ENCODE data around the gene XPNPEP1. TPM values are rescaled to one million over a fixed set of nuclear protein-coding genes. Genes with fewer than 3 reads are reported as not detected.

XPNPEP1 gene
- total RNA-seq, 4 donors from 2014 or later = 108 to 298 (median 127) TPM

- 65 to 83% methylated on average over 5 of the region's 5 CpGs for WGBS, 2 donors (ENCODE audit: low coverage in 1 of 2)
- peaks cover 4 to 45% (median 25%) of the 10 kb centered on the region in 4 donors for H3K4me1 ChIP-seq
- intact Hi-C loops (cut with DNase I; ENCODE audit: low total_unique reads) = no loop called here
- DNase-seq = no peak
- TF ChIP-seq POLR2A (IDR thresholded peaks at IDR 0.05) (no peak), CTCF (IDR thresholded peaks at IDR 0.05) (no peak), POLR2AphosphoS5 (IDR thresholded peaks at IDR 0.05) (no peak), EP300 (IDR thresholded peaks at IDR 0.05; ENCODE audit: low read depth) (no peak)
- H3K27ac ChIP-seq = no peak overlapping the region
- H3K27me3 ChIP-seq = no peaks in the 10 kb centered on the region
- H3K4me3 ChIP-seq = no peak overlapping the region
- H3K36me3 ChIP-seq = no peaks in the 10 kb centered on the region
- in situ Hi-C loops (cut with MboI; ENCODE audit: low pct_ligation_motif_present in 1 of 4, low pct_unique_long_range_greater_than_20kb in 1 of 4, low sequenced_read_pairs in 3 of 4) = no loop called here
- H3K9me3 ChIP-seq = no peaks in the 10 kb centered on the region
These were observed 40.1 kb upstream of the XPNPEP1 start for GRCh38 chr10:109963439-109963838.

GRCh38 chr10:109962247-109962646 is 38.9 kb upstream of the XPNPEP1 start:
- 79 to 80% methylated on average over 1 of the region's 1 CpG for WGBS, 2 donors (ENCODE audit: low coverage in 1 of 2)
- H3K4me3 ChIP-seq = no peak overlapping the region
- H3K27me3 ChIP-seq = no peaks in the 10 kb centered on the region
- no peaks in the 10 kb centered on the region for H3K9me3 ChIP-seq
- no peaks in the 10 kb centered on the region for H3K36me3 ChIP-seq
- in situ Hi-C loops (cut with MboI; ENCODE audit: low pct_ligation_motif_present in 1 of 4, low pct_unique_long_range_greater_than_20kb in 1 of 4, low sequenced_read_pairs in 3 of 4) = no loop called here
- intact Hi-C loops (cut with DNase I; ENCODE audit: low total_unique reads) = no loop called here
- peaks cover under 1 to 33% (median 17%) of the 10 kb centered on the region in 4 donors for H3K4me1 ChIP-seq
- TF ChIP-seq CTCF (IDR thresholded peaks at IDR 0.05) (no peak), POLR2AphosphoS5 (IDR thresholded peaks at IDR 0.05) (no peak), POLR2A (IDR thresholded peaks at IDR 0.05) (no peak), EP300 (IDR thresholded peaks at IDR 0.05; ENCODE audit: low read depth) (no peak)
- DNase-seq = no peak
- H3K27ac ChIP-seq = peak overlapping the region in 1 of 4 donors; percentile 19

GRCh38 chr10:109961174-109962001 is 38.1 kb upstream of the XPNPEP1 start:
- H3K36me3 ChIP-seq = no peaks in the 10 kb centered on the region
- no peaks in the 10 kb centered on the region for H3K27me3 ChIP-seq
- WGBS, 2 donors (ENCODE audit: low coverage in 1 of 2) = 53 to 54% methylated on average over 5 of the region's 5 CpGs
- intact Hi-C loops (cut with DNase I; ENCODE audit: low total_unique reads) (no loop called here), in situ Hi-C loops (cut with MboI; ENCODE audit: low pct_ligation_motif_present in 1 of 4, low pct_unique_long_range_greater_than_20kb in 1 of 4, low sequenced_read_pairs in 3 of 4) (no loop called here)
- H3K9me3 ChIP-seq = no peaks in the 10 kb centered on the region
- H3K4me1 ChIP-seq = peaks cover 0 to 25% (median 9%) of the 10 kb centered on the region in 4 donors
- TF ChIP-seq POLR2AphosphoS5 (IDR thresholded peaks at IDR 0.05) = no peak
- TF ChIP-seq EP300 (IDR thresholded peaks at IDR 0.05; ENCODE audit: low read depth) = no peak
- TF ChIP-seq POLR2A (IDR thresholded peaks at IDR 0.05) = no peak
- TF ChIP-seq CTCF (IDR thresholded peaks at IDR 0.05) = no peak
- no peak for DNase-seq
- H3K4me3 ChIP-seq = no peak overlapping the region
- H3K27ac ChIP-seq = peak overlapping the region in 1 of 4 donors; percentile 19

GRCh38 chr10:109960682-109961081 is 37.4 kb upstream of the XPNPEP1 start:
- no peaks in the 10 kb centered on the region for H3K27me3 ChIP-seq
- intact Hi-C loops (cut with DNase I; ENCODE audit: low total_unique reads) (no loop called here), in situ Hi-C loops (cut with MboI; ENCODE audit: low pct_ligation_motif_present in 1 of 4, low pct_unique_long_range_greater_than_20kb in 1 of 4, low sequenced_read_pairs in 3 of 4) (no loop called here)
- H3K4me3 ChIP-seq = no peak overlapping the region
- H3K27ac ChIP-seq = no peak overlapping the region
- H3K36me3 ChIP-seq = no peaks in the 10 kb centered on the region
- 76 to 77% methylated on average over 2 of the region's 2 CpGs for WGBS, 2 donors (ENCODE audit: low coverage in 1 of 2)
- TF ChIP-seq EP300 (IDR thresholded peaks at IDR 0.05; ENCODE audit: low read depth) (no peak), CTCF (IDR thresholded peaks at IDR 0.05) (no peak), POLR2A (IDR thresholded peaks at IDR 0.05) (no peak), POLR2AphosphoS5 (IDR thresholded peaks at IDR 0.05) (no peak)
- H3K9me3 ChIP-seq = no peaks in the 10 kb centered on the region
- H3K4me1 ChIP-seq = peaks cover 0 to 19% (median 6%) of the 10 kb centered on the region in 4 donors
- DNase-seq = no peak

Measured in transverse colon (tissue), 4 donors.